Measurements from ENCODE around the gene SIGLEC12.

Gene SIGLEC12

GRCh38 chr19:51508059-51508733 lies 6.6 kb upstream of the SIGLEC12 start:
- TF ChIP-seq, protein P1, sequence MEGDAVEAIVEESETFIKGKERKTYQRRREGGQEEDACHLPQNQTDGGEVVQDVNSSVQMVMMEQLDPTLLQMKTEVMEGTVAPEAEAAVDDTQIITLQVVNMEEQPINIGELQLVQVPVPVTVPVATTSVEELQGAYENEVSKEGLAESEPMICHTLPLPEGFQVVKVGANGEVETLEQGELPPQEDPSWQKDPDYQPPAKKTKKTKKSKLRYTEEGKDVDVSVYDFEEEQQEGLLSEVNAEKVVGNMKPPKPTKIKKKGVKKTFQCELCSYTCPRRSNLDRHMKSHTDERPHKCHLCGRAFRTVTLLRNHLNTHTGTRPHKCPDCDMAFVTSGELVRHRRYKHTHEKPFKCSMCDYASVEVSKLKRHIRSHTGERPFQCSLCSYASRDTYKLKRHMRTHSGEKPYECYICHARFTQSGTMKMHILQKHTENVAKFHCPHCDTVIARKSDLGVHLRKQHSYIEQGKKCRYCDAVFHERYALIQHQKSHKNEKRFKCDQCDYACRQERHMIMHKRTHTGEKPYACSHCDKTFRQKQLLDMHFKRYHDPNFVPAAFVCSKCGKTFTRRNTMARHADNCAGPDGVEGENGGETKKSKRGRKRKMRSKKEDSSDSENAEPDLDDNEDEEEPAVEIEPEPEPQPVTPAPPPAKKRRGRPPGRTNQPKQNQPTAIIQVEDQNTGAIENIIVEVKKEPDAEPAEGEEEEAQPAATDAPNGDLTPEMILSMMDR (IDR thresholded peaks at IDR 0.05), result no peak
- Histone ChIP-seq H3K4me2 (ENCODE audit: low read length) (no peak overlapping the region), H3K36me3 (ENCODE audit: control insufficient read depth, insufficient read depth, low read length) (no peaks in the 10 kb centered on the region), H3K27ac (no peak overlapping the region), H3K27me3 (ENCODE audit: control insufficient read depth, insufficient read depth, low read length) (no peaks in the 10 kb centered on the region), H3K79me2 (no peaks in the 10 kb centered on the region), H2AFZ (no peak overlapping the region), H3K9me3 (ENCODE audit: control insufficient read depth, low read length) (no peaks in the 10 kb centered on the region), H3K4me1 (no peaks in the 10 kb centered on the region), H3K9ac (no peak overlapping the region), H3K4me3 (ENCODE audit: low read depth, low read length) (no peak overlapping the region)

GRCh38 chr19:51507640-51508058 lies 6.0 kb upstream of the SIGLEC12 start:
- no peaks in the 10 kb centered on the region for H3K36me3 ChIP-seq (ENCODE audit: control insufficient read depth, insufficient read depth, low read length)
- TF ChIP-seq, protein P1 (IDR thresholded peaks at IDR 0.05), result no peak
- H3K4me1 ChIP-seq, result no peaks in the 10 kb centered on the region
- no peaks in the 10 kb centered on the region for H3K27me3 ChIP-seq (ENCODE audit: control insufficient read depth, insufficient read depth, low read length)
- H3K4me3 ChIP-seq (ENCODE audit: low read depth, low read length), result no peak overlapping the region
- no peak overlapping the region for H3K27ac ChIP-seq
- H2AFZ ChIP-seq, result no peak overlapping the region
- H3K9ac ChIP-seq, result no peak overlapping the region
- no peak overlapping the region for H3K4me2 ChIP-seq (ENCODE audit: low read length)
- H3K79me2 ChIP-seq, result no peaks in the 10 kb centered on the region
- H3K9me3 ChIP-seq (ENCODE audit: control insufficient read depth, low read length), result no peaks in the 10 kb centered on the region

DNA sequence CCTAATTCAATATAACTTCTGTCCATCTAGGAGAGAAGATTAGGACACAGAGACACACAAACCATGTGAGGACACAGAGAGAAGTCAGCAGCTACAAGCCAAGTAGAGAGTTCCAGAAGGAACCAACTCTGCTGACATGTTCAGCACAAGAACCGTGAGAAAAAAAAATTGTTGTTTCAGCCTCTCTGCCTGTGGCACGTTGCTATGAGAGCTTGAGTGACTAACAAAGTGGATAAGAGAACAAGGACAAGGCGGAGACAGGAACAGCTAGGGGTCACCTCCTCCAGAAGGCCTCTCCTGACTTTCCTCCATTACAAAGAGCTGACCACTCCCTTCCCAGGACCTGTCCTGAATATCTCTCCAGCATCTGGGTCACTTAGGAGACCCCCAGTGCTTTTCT lies 5.6 kb upstream of the SIGLEC12 start:
- Histone ChIP-seq H3K4me1 (no peaks in the 10 kb centered on the region), H3K36me3 (ENCODE audit: control insufficient read depth, insufficient read depth, low read length) (no peaks in the 10 kb centered on the region), H3K4me3 (ENCODE audit: low read depth, low read length) (no peak overlapping the region), H3K9me3 (ENCODE audit: control insufficient read depth, low read length) (no peaks in the 10 kb centered on the region), H3K79me2 (no peaks in the 10 kb centered on the region), H3K9ac (no peak overlapping the region), H3K4me2 (ENCODE audit: low read length) (no peak overlapping the region), H3K27me3 (ENCODE audit: control insufficient read depth, insufficient read depth, low read length) (no peaks in the 10 kb centered on the region), H3K27ac (no peak overlapping the region), H2AFZ (no peak overlapping the region)
- TF ChIP-seq, protein P1 (IDR thresholded peaks at IDR 0.05), result no peak

DNA sequence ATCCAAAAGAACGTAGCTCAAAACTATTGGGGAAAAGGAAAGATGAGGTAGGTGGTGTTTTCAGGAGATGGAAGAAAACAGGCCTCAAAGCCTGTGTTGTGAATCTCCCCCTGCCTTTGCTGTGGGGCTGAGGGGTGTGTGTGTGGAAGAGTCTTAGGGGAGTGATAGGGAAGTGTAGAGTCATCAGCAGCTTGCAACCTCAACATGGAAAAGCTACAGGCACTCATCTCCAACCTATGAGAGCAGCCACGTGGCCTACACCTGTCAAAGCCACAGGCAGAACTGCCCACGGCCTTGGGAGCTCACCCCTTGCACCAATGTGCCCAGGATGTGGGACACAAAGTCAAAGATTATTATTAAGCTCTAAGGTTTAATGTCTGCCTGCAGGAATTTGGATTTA lies 4.3 kb upstream of the SIGLEC12 start:
- Histone ChIP-seq H3K9me3 (ENCODE audit: control insufficient read depth, low read length) (no peaks in the 10 kb centered on the region), H3K27ac (no peak overlapping the region), H3K79me2 (no peaks in the 10 kb centered on the region), H3K4me2 (ENCODE audit: low read length) (no peak overlapping the region), H3K4me3 (ENCODE audit: low read depth, low read length) (no peak overlapping the region), H2AFZ (no peak overlapping the region), H3K36me3 (ENCODE audit: control insufficient read depth, insufficient read depth, low read length) (no peaks in the 10 kb centered on the region), H3K4me1 (no peaks in the 10 kb centered on the region), H3K9ac (no peak overlapping the region), H3K27me3 (ENCODE audit: control insufficient read depth, insufficient read depth, low read length) (no peaks in the 10 kb centered on the region)
- TF ChIP-seq, protein P1 (IDR thresholded peaks at IDR 0.05), result no peak

- no peak overlapping the region for H3K4me3 ChIP-seq (ENCODE audit: low read depth, low read length)
- H2AFZ ChIP-seq, result no peak overlapping the region
- H3K9ac ChIP-seq, result no peak overlapping the region
- TF ChIP-seq, protein P1 (IDR thresholded peaks at IDR 0.05), result no peak
- no peaks in the 10 kb centered on the region for H3K27me3 ChIP-seq (ENCODE audit: control insufficient read depth, insufficient read depth, low read length)
- no peaks in the 10 kb centered on the region for H3K4me1 ChIP-seq
- no peaks in the 10 kb centered on the region for H3K79me2 ChIP-seq
- no peaks in the 10 kb centered on the region for H3K9me3 ChIP-seq (ENCODE audit: control insufficient read depth, low read length)
- H3K4me2 ChIP-seq (ENCODE audit: low read length), result no peak overlapping the region
- H3K36me3 ChIP-seq (ENCODE audit: control insufficient read depth, insufficient read depth, low read length), result no peaks in the 10 kb centered on the region
- H3K27ac ChIP-seq, result no peak overlapping the region
These were observed 2.3 kb upstream of the SIGLEC12 start for GRCh38 chr19:51503896-51504295.
